ENCODE results near the gene PEX10.

DNA sequence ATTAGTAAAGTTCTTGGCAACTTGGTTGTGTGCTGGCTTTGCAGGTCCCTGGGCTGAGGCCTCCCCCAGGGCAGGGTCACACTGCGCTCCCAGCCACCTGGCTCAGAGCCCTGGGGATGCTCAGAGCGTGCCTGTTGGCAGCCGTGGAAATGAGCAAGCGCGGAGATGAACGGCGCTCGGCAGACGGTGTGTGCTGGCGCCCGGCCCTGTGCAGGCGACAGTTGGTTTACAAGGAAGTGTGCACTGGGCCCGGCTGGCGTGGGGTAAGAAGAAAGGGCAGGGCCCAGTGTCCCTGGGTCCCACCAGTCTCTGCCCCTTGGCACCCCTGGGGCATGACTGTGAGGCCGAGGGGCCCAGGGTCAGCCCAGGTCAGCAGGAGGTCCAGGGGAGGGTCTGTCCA lies 25.7 kb upstream of the PEX10 start:
- TF ChIP-seq, protein P1, sequence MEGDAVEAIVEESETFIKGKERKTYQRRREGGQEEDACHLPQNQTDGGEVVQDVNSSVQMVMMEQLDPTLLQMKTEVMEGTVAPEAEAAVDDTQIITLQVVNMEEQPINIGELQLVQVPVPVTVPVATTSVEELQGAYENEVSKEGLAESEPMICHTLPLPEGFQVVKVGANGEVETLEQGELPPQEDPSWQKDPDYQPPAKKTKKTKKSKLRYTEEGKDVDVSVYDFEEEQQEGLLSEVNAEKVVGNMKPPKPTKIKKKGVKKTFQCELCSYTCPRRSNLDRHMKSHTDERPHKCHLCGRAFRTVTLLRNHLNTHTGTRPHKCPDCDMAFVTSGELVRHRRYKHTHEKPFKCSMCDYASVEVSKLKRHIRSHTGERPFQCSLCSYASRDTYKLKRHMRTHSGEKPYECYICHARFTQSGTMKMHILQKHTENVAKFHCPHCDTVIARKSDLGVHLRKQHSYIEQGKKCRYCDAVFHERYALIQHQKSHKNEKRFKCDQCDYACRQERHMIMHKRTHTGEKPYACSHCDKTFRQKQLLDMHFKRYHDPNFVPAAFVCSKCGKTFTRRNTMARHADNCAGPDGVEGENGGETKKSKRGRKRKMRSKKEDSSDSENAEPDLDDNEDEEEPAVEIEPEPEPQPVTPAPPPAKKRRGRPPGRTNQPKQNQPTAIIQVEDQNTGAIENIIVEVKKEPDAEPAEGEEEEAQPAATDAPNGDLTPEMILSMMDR (IDR thresholded peaks at IDR 0.05; ENCODE audit: poor library complexity) = no peak
- TF ChIP-seq EZH2 (IDR thresholded peaks at IDR 0.05; ENCODE audit: borderline replicate concordance) = no peak
- TF ChIP-seq EZH2phosphoT487 (IDR thresholded peaks at IDR 0.05; ENCODE audit: low read depth, severe bottlenecking, unreplicated experiment) = no peak

Measured in hepatocyte (in vitro differentiated cells).